ENCODE data around the gene TIMP2.

Gene TIMP2

DNA sequence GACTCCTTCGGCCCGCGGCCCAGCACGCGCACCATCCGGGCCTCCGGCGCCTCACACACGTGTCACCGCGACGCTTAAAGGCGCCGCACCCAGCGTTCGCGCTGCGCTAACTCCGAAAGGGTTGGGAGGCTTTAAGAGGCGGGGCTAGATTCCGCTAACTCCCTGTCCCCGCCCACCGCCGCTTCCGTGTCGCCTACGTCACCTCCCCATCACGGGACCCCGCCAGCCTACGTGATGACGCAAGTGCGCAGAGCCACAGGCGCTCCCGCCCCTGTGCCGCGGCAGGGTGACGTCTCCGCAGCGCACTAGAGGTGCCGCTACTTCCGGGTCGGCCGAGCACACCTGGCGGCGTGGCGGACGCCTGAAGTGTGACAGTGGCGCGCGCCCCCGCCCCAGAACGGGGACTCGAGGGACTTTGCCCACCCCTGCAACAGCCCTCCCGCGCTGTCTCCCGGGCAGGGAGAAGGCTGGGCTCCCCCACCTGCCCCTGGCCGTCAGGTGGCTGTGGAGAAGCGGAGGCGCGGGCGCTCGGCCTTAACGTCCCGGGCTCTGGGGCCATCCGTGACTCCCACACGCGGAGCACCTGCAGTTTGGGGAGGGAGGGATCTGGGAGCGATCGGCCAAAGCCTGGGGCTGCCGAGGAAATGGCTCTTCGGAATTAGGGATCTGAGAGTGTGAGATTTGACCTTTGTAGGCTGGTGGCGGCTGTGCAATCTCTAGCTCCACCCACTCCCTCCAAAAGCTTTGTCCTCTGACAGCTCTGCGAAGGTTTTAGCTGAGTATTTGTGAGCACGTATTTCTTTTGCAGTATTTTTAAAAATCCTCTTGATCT lies 84.2 kb downstream of the TIMP2 start, which contains the start of gene USP36:
TSS of gene USP36 (minus strand) at position 35 of the 832 bp plus-strand sequence. CDS start 4,451 bp downstream, outside the sequence.
- in situ Hi-C loops (cut with MboI; ENCODE audit: low sequenced_read_pairs): no loop called here

DNA sequence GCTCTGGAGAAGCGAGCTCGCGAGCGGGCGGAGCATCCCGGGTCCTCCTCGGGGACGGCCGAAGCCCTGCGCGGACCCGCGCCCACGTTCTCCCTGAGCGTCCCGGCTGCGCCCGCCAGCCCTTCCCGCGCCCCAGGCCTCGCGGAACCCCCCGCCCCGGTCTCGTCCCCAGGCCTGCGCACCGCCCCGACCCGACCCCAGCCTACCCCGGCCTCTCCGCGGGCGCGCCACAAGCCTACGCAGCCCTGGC lies 84.7 kb downstream of the TIMP2 start:
- in situ Hi-C loops (cut with MboI; ENCODE audit: low sequenced_read_pairs): no loop called here

DNA sequence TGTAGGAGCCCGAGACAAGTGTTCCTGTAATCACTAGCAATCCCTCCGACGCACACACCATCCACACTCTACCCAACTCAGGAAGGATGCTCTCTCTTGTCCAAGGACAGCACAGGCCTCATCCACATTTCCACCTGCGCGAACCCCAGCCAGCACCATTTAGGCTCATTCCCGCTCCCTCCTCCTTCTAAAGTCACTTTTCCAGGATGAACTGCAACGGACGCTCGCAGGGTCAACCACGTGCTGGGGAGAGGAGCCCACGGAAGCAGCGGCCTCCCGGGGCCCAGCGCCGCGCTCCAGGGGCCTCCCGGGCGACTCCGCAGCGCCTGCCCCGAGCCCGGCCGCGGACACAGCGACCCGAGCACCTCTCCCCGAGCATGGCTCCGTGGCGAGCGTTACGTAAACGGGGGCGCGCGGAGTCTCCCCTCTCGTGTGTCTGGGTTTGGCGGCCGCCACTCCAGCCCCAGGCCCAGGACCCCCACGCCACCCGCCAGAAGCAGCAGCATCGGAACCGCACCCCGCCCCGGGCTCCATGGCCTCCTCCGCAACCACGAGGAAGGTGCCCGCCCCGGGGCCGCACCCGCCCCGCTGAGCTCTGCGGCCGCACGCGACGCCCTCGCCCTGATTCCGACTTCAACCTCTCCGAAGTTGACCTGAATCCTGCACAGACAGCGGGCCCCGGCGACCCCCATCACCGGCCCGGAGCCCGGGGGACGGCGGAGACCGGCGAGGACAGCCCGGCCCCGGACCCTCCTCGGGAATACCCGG lies 85.2 kb downstream of the TIMP2 start:
- in situ Hi-C loops (cut with MboI; ENCODE audit: low sequenced_read_pairs): no loop called here

DNA sequence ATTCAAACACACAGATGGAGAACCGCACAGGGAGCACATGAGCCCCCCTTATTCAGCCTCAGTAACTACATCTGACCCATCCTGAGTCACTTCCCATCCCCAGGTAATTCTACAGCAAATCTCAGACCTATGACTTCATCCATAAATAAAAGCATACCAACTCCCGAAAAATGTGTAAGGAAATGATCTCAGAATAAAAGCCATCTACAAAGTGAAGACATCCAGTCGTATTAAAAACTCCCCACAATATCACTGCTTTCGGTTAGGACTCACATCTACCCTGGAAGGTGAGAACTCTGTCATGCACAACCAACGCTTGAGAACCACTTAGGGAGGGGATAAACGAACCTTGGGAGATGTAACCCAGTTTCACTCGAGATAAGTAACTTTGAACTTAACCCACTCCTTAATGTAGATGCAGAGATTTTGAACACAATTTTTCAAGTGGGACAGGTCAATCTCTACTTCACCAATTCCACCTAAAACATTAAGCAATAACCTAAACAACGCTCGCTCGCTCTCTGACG lies 85.9 kb downstream of the TIMP2 start:
- in situ Hi-C loops (cut with MboI; ENCODE audit: low sequenced_read_pairs): no loop called here

DNA sequence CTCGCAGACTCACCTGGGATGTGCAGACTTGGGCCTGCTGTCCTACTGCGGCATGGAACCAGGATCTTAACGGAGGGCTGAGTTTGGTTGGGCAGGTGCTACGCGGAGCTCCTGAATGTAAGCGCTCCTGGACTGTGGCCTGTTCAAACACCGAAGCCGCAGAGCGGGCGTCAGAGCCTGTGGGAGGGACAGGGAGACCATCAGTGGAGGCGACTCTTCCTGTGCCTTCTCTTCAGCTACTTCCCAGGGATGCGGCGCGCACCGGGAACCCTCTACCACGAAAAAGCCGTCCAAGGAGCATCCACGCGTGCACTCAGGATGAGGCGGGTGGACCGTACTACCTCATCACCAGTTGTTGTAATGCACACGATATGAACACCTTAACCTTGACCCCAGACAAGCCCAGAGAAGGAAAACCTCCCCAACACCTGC lies 86.6 kb downstream of the TIMP2 start:
- in situ Hi-C loops (cut with MboI; ENCODE audit: low sequenced_read_pairs): no loop called here

DNA sequence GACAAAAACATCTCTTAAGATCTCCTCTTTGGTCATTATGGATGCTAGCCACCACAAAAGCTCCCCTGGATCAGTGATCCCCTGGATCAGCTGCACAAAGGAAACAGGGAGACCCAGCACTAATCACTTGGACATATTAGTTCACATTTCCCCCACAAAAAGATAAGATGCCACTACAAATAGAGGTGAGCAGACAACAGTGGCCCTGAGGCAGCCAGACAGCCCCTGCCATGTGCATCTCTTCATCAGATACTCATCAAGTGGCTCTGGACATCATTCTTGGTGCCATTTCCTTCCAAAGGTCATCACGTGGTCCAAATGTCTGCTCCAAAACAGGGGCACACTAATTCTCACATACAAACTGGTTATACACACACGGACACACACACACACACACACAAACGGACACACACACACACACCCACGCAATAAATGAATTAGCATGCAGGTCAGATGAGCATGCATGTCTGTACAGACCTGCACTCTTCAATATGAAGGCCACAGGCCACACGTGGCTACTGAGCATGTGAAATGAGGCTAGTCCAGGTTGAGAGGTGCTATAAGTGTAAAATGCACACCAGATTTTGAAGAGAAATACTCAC lies 88.7 kb downstream of the TIMP2 start:
- in situ Hi-C loops (cut with MboI; ENCODE audit: low sequenced_read_pairs): no loop called here

DNA sequence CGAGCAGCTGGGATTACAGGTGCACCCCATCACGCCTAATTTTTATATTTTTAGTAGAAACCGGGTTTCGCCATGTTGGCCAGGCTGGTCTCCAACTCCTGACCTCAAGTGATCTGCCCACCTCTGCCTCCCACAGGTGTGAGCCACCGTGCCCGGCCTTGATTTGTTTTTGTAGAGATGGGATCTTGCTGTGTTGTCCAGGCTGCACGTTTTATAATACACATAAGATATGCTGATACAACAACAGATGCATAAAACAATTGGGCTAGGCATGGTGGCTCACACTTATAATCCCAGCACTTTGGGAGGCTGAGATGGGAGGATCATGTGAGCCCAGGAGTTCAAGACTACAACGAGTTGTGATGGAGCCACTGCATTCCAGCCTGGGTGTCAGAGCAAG lies 90.6 kb downstream of the TIMP2 start:
- in situ Hi-C loops (cut with MboI; ENCODE audit: low sequenced_read_pairs): no loop called here

DNA sequence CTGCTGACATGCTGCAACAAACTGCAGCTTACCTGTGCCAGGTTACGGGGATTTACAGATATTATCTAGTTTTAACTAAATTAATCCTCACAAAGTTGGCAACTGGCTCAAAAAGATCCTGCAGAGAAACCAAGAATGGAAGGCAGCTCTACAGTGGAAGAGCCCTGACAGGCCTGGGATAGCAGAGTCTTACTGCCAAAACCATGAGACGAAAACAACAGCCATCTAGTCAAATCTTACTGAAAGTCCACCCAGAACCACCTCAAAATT lies 92.7 kb downstream of the TIMP2 start:
- in situ Hi-C loops (cut with MboI; ENCODE audit: low sequenced_read_pairs): no loop called here

DNA sequence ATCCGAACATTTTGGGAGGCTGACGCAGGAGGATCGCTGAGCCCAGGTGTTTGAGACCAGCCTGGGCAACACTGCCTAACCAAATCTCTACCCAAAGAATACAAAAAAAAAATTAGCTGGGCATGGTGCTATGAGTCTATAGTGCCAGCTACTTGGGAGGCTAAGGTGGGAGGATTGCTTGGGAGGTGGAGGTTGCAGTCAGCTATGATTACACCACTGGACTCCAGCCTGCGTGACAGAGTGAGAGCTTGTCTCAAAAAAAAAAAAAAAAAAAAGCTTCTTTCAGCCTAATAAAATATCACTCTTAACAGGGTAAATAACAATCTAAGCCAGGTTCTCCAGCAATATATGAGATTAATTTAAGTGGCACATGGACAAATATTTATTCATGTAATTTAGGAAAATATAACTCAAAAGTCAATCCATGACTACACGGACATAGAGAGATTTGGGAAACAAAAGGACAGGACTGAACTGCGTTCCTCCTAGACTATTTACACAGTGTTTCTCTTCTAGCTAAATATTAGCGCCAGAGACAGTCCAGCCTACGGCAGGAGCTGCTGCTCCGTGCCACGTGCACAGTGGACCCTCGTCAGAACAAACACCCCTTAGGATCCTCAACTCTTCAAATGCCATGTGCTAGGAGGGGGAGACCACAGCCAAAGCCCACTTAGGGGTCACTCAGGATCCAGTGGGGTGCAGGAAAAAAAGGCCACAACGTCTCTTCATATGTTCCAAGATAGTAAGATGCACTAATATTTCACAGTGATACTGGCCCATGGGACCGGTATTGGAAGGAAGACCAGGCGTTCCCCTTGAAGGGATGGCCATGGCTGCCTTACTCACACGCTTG lies 93.3 kb downstream of the TIMP2 start:
- in situ Hi-C loops (cut with MboI; ENCODE audit: low sequenced_read_pairs): no loop called here

DNA sequence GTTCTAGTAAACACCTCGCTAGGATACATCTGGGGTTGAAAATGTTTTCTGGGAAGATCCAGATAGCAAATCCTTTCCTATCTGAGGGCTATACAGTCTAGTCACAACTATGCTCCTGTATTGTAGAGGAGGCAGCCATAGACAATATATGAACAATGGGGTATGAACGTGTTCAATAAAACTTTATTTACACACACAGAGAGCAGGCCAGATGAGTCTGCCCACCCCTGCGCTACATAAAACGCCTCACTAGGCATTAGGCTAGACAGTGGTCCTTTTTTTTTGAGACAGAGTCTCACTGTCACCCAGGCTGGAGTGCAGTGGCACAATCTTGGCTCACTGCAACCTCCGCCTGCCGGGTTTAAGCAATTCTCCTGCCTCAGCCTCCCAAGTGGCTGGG lies 95.7 kb downstream of the TIMP2 start:
- in situ Hi-C loops (cut with MboI; ENCODE audit: low sequenced_read_pairs): no loop called here

DNA sequence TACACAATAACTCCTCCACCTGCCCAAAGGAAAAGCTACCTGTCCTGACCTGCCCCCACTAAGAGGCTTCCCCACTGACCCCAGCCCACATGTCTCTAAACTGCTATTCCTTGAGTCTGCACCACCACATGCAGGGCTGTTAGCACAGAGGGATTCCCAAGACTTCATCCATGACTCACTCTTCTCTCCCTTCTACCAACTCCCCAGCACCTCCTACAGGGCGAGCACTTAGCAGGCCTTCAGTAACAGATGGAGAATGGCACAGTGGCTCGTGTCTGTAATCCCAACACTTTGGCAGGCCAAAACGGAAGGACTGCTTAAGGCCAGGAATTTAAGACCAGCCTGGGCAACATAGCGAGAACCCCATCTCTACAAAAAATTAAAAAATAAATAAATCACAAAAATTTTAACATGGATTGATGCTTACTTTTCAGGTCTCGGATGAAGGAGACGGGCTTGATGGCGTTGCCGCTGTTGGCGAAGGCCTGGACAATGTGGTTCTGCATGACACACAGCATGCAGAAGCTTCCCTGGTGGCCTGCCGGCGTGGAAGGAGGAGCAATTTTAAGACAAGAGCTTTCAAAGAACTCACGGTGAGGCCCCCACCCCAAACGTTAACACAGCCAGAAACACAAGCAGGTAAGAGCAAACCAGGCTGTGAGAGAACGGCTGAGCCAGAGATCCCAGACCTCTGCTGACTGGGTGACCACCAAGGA lies 96.6 kb downstream of the TIMP2 start:
- in situ Hi-C loops (cut with MboI; ENCODE audit: low sequenced_read_pairs): no loop called here

DNA sequence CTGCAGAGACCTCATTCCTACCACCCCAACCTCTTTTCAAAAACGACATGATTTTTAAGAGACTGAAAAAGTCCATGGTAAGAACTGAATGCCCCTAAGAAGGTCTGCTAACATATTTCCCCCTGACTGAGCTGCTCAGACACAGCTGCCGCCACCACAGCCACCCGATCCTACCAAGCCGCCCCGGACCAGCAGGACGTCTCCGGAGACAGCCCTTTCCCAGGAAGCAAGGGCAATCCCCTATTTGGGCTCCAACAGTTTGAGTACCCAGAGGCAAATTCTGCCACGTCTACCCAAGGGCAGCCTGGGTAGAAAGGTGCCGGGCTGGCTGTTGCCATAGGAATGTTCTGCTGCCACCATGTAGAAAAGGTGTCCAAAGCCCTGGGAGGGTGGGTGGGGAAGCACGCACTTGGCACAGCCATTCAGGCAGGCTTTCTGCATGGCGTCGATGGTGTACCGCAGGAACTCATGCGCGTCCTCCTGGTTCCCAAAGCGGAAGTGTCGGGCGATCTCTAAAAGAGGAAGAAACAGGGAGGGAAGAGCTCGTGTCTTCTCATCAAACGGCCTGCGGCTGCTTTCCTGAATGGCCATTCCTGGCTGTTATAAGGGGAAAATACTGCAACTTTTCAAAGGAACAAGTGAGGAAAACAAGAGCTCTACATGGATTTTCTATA lies 98.2 kb downstream of the TIMP2 start:
- in situ Hi-C loops (cut with MboI; ENCODE audit: low sequenced_read_pairs): no loop called here

DNA sequence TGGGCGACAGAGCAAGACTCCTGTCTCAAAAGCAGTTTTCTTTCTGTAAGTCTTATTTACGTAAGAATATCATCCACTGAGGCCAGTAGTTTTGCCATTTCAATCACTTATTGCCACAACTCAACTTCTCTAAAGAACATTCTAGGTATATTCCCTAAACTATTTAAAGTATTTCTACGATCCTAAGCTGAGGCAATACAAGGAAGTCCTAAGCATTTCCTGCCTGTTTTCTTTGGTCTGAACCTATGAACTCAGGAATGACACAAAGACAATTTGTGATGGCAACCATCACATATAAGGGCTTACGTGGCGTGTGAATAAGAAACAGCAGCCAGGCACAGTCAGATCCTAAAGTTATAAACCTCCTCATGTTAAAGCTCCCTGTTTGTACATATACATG lies 98.8 kb downstream of the TIMP2 start:
- in situ Hi-C loops (cut with MboI; ENCODE audit: low sequenced_read_pairs): no loop called here

DNA sequence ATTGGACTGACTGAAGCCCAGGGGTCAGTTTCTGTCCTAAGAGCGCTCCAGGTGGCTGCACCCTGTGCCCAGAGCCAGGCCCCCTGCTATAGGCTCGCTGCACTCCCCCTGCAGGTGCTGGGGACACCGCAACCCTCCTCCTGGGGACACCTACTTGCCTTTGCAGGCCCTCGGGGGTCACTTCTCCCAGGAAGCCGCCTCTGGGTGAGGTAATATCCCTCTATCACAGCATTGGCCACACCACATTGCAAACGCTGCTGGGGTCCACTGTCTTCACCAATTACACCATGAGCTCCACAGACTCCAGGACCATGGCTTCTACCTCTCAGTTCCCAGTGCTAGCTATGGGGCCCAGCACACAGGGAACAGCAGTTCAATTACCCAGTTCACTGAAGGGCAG lies 99.5 kb downstream of the TIMP2 start:
- in situ Hi-C loops (cut with MboI; ENCODE audit: low sequenced_read_pairs): no loop called here

DNA sequence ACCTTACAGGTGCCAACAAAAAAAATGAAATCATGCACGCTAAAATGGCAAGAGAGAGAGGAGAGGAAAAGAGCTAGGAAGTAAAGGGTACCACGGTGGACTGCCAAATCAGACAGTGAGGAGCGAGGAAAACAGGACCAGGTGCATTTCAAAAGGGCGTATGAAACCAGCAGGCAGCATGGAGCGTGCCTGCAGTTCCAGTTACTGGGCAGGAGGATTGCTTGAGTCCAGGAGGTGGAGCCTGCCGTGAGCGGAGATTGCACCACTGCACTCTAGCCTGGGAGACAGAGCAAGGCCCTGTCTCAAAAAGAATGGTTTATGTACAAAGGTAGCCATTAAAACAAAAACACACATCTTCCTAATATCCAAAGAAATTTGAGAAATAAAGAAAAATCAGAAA lies 100.9 kb downstream of the TIMP2 start:
- in situ Hi-C loops (cut with MboI; ENCODE audit: low sequenced_read_pairs): loop anchor here (25.0 kb wide), 1 partner anchor 337 kb away; no protein-coding TSS in a partner anchor

DNA sequence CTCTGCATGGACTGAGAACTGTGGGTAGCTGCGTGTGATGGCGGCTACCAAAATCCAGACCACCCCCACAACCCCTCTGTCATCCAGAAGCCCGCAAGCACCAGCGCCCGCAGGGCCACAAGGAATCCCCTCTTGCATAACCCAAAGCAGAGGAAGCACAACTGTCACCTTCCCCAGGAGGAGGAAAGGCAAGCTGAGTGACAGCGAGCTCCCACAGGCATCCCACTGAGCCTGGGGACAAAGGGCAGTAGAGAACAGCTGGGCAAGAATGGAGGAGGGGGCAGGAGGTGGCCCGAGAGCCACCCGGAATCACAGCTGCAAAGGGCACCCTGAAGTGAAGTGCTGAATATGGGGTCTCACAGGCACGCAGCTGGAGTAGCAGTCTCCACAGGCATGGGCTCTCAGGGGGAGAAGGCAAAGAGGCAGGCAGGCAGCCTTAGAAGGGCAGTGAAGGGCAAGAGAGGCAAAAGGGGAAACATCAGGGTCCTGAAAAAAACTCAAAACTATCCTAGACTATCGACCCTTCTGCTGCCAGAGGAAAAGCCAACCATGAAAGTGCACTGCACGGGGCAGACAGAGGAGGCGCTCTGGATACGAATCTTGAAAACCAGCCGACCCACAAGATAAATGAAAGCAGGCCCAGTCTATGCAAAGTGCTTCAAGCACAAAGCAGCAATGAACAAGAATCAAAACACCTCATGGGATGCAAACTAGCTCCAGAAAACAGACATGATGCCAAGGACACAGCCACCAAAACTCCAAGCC lies 101.7 kb downstream of the TIMP2 start:
- in situ Hi-C loops (cut with MboI; ENCODE audit: low sequenced_read_pairs): loop anchor here (25.0 kb wide), 1 partner anchor 336 kb away; no protein-coding TSS in a partner anchor

DNA sequence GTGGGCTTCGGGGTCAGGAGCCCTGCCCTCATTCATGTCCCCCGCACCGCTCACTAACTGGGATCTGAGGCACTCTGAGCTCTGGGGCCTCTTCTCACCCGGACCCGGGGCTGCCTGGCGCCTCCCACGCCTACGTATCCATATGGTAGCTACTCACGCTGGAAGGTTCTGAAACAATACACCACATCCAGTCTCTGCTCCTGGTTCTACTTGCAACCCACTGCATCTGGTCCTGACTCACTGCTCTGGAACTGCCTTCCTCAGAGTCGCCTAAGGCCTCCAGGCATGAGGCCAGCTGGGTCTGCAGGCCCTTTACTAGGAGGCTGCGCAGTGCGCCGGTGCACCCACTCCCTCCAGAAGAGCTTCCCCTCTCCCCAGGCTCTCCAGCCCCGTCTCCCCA lies 102.6 kb downstream of the TIMP2 start:
- in situ Hi-C loops (cut with MboI; ENCODE audit: low sequenced_read_pairs): loop anchor here (25.0 kb wide), 1 partner anchor 335 kb away; no protein-coding TSS in a partner anchor

DNA sequence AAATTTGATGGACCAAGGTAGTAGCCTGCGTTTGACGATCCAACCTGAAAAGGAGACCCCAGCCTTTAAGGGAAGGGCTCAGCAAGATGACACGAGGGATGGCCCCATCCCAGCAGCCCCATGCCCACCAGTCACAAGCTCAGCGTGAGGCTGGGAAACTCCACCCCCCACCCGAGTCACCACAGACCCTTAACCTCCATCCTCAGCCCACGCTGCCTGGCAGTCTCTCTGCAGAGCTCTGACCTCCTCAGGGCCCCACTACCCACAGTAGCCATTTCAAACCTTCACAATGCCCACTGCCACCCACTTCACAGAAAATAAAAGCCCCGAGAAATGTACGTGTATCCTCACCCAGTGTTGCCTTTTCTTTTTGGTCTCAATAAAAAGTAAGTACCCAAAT lies 103.2 kb downstream of the TIMP2 start:
- in situ Hi-C loops (cut with MboI; ENCODE audit: low sequenced_read_pairs): loop anchor here (25.0 kb wide), 1 partner anchor 335 kb away; no protein-coding TSS in a partner anchor

DNA sequence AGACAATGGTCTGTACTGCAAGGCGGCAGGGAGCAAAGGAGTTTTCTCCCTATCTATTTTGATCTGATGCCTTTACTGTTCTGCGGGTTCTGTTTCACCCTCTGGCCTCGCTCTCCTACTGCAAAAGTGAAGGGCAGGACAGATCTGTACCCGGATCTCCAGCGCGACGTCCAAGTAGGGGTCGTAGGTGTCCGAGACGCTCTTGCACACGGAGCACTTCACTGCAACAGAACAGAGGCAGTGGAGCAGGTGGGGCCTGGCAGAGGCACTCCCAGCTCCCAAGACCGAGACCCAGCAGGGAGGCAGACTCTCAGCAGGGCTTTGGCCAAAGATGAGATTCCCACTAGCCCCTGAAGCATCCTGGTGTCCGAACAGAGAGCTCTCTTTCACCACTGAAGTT lies 104.3 kb downstream of the TIMP2 start:
- in situ Hi-C loops (cut with MboI; ENCODE audit: low sequenced_read_pairs): loop anchor here (25.0 kb wide), 1 partner anchor 334 kb away; no protein-coding TSS in a partner anchor
